HL-60 (cell line): ENCODE measurements around the gene IQSEC3.

Experiments
- DNase-seq, 2 experiments: peaks; one replicate each; pipeline ENCODE4 v3.0.0-alpha.2; 2010 to 2020; ENCODE audit warnings: low read depth in 1 of 2, low spot score in 1 of 2
- H3K27ac ChIP-seq: fragments of 250-450 bp; sonication (Bioruptor Pico); replicated peaks from 2 replicates; pipeline ENCODE4 v1.5.1; 2020; ENCODE audit warnings: mild to moderate bottlenecking, moderate library complexity
- H3K27me3 ChIP-seq: fragments of 250-450 bp; sonication (Bioruptor Pico); 2 replicates; pipeline ENCODE4 v1.5.1; 2021; ENCODE audit warnings: mild to moderate bottlenecking, moderate library complexity; ENCODE audit not compliant: insufficient read depth, poor library complexity, severe bottlenecking
- H3K4me3 ChIP-seq: replicated peaks from 2 replicates; pipeline ENCODE4 v1.5.1; 2011; ENCODE audit warnings: mild to moderate bottlenecking, control low read depth, low read length; ENCODE audit not compliant: insufficient read depth
- CTCF ChIP-seq: IDR thresholded peaks from one replicate; pipeline ENCODE4 v1.5.1; 2011; ENCODE audit warnings: low read length, control low read depth, inconsistent platforms; ENCODE audit not compliant: insufficient read depth
- GABPA ChIP-seq: IDR thresholded peaks from 2 replicates; pipeline ENCODE4 v1.6.1; 2012; ENCODE audit warnings: low read depth
- POLR2AphosphoS5 ChIP-seq: IDR thresholded peaks from 2 replicates; pipeline ENCODE4 v1.6.1; 2012; ENCODE audit warnings: low read depth
- REST ChIP-seq: IDR thresholded peaks from 2 replicates; pipeline ENCODE4 v1.6.1; 2012; ENCODE audit warnings: low read depth; ENCODE audit not compliant: insufficient replicate concordance
- SPI1 ChIP-seq: IDR thresholded peaks from 2 replicates; pipeline ENCODE4 v1.6.1; 2012; ENCODE audit warnings: low read depth, mild to moderate bottlenecking, borderline replicate concordance

IQSEC3 gene

GRCh38 chr12:206746-207440 lies 140.3 kb downstream of the IQSEC3 start:
- Histone ChIP-seq H3K27ac (no peak overlapping the region), H3K27me3 (peaks cover 11% of the 10 kb centered on the region), H3K4me3 (no peak overlapping the region)
- no peak for DNase-seq
- TF ChIP-seq CTCF, result no peak
- no peak for TF ChIP-seq SPI1
- TF ChIP-seq REST, result no peak
- no peak for TF ChIP-seq GABPA
- TF ChIP-seq POLR2AphosphoS5, result no peak

- TF ChIP-seq GABPA, result no peak
- no peak for TF ChIP-seq POLR2AphosphoS5
- TF ChIP-seq SPI1, result no peak
- no peak for TF ChIP-seq CTCF
- no peak for TF ChIP-seq REST
- H3K27me3 ChIP-seq, result peaks cover 11% of the 10 kb centered on the region
- no peak for DNase-seq
- no peak overlapping the region for H3K4me3 ChIP-seq
- H3K27ac ChIP-seq, result no peak overlapping the region
Observed at GRCh38 chr12:207804-208203, 141.2 kb downstream of the IQSEC3 start.

- DNase-seq, result no peak
- no peak for TF ChIP-seq GABPA
- no peak for TF ChIP-seq POLR2AphosphoS5
- no peak for TF ChIP-seq REST
- no peak for TF ChIP-seq CTCF
- no peak for TF ChIP-seq SPI1
- Histone ChIP-seq H3K27ac (no peak overlapping the region), H3K27me3 (peaks cover 13% of the 10 kb centered on the region), H3K4me3 (no peak overlapping the region)
Observed at GRCh38 chr12:208813-209212, 142.2 kb downstream of the IQSEC3 start.
